GM19328 (cell line): ENCODE measurements around the gene IQCC.
A peak's percentile ranks its signal among the peaks of the same experiment; 100 is the strongest.
"Not testable (repeated sequence)": the region's sequence is repeated elsewhere in the genome, so short reads cannot be mapped to it uniquely, and the experiment has no call there.

ENCODE experiments used
- ATAC-seq: cut with Tn5 transposase; IDR thresholded peaks from one replicate; pipeline ENCODE4 v1.9.1; 2021; ENCODE audit warnings: mild to moderate bottlenecking, moderate library complexity; ENCODE audit not compliant: unreplicated experiment

Gene IQCC

GRCh38 chr1:32205401-32206370 lies at the start of gene IQCC:
TSS of gene IQCC (plus strand) at chr1:32205671. CDS start at chr1:32205682, 11 bp downstream.
- peak; percentile 49 for ATAC-seq

GRCh38 chr1:32159189-32159588 lies 46.3 kb upstream of the IQCC start:
- ATAC-seq: no peak

DNA sequence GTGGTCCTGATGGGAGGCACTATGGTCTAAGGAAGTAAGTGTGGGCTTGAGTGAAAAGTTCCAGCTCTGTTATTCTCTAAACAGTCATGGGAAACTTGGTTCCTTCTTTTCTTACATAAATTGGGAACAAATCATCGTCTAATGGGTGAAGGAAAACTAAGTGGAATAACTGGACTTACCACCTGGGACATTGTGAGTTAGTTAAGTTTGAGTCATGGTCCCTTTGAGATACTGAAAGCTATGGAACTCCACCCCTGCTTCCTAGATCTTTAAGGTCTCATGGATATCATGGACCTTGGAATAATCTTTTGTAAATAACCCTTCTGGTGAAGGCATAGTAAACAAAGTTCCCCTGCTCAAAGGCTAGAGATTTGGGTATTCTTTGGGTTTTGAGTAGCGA lies 42.1 kb upstream of the IQCC start:
- ATAC-seq: no peak

GRCh38 chr1:32165633-32166032 lies 39.8 kb upstream of the IQCC start:
- ATAC-seq: not testable (repeated sequence)

- no peak for ATAC-seq
These were observed 34.5 kb upstream of the IQCC start for GRCh38 chr1:32170991-32171390.

DNA sequence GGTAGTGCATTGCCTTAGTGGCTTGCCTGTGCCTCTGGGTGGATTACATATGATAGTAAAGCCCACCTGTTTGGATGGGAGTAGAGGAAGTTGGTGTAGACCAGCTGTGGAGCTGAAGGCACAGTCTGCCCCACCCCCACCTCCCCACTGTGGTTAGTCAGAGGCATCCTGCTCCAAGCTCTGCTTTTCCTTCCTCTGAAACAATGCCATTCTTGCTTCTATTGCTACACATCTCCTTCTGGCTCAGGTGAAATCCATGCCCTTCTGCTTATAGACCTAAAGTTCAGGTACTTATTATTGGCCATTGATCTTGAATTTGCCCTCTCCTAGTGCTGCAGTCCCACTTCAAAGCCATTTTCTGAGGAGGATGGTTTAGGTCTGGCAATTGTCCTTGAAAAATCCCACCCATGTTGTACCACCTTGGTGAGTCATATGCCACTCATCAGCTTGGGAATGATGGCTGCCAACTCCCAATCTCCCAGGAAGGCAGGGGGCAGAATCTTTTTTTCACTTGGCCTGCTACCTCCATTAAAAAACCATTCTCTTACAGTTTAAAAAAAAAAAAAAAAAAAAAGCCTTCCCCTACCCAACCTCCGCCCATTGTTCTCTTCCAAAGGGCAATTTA lies 32.7 kb upstream of the IQCC start:
- ATAC-seq: no peak

DNA sequence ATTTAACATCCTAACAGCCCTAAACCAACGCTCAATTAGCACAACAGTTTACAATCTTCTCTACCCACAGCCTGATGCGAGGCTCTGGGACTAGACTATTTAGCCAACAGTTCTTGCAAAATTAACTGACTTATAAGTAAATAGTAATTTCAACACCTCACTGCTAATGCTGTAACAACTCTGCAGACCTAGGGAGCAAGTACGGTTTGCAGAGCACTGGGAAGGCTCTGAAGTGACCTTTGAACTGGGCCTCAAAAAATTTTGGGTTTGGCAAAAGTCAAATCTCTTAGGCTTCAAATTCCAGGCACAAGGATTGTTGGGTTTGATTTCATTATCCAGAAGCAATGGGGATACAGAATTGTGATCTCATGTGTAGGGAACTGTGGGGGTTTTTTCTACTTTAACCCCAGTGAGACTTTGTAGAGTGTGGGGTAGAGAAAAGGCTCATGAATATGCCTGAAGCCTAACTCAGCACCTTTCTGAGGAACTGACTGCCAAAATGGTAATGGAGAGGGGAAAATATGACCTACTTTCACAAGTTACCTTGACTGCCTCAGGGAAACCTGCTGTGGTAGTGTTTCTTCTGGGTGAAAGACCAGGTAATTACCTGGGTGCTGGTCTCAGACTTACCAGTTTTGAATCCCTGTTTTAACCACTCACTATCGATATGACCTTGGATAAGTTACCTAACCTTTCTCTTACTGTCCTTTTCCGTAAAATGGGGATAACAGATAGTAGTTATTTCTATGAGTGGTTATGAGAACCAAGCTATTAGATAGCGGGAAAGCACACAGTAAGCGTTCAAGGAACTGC lies 26.9 kb upstream of the IQCC start:
- no peak for ATAC-seq

DNA sequence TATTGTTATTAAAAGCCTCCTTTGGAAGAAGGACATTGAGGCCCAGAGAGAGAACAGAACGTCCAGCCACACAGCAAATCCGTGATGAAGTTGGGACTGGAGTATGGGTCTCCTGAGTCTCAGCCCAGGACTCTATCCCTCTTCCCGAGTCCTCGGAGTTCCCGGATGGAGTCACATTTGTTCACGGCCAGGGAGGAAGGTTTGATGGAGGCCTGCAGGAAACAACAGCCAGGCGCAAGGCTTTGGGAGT lies 26.4 kb upstream of the IQCC start:
- no peak for ATAC-seq

DNA sequence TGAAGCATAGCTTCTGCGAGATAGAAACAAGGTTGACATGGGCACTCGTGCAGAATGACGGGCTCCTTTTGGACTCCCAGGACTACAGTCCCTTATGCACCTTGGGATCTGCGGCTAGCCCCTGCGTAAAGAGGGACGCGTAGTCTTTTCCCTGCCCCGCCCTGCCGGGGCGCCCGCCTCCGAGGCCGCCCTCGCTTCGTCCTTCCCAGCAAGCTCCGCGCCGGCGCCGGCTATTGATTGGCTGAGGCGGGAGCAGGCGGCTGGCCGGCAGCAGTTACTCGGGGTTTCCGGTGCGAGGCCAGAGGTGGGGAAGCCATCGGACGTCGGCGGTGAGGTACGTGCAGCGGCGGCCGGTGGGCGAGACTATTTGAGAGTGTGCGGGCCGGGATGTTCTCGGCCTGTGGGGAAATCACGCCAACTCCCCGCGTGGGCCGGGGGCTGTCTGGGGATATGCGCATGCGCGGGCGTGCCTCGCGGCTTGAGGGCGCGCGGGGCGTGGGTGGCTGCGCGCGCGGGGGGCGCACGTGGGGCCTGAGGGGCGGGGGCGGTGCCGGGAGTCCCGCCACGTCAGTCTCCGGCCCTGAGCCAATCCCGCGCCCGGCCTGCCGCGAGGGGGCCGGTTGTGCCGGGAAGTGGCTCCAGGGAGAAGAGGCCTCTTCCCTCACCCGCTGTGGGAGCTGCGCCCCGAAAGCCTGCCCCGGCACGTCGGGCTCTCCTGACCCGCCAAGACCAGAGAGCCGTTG lies 25.9 kb upstream of the IQCC start, which contains the start of gene TXLNA:
TXLNA (plus strand) TSS at position 233 of the 743 bp plus-strand sequence. CDS start 671 bp downstream, outside the sequence.
- peak; percentile 79 for ATAC-seq

GRCh38 chr1:32180186-32181060 lies 25.0 kb upstream of the IQCC start:
- no peak for ATAC-seq

DNA sequence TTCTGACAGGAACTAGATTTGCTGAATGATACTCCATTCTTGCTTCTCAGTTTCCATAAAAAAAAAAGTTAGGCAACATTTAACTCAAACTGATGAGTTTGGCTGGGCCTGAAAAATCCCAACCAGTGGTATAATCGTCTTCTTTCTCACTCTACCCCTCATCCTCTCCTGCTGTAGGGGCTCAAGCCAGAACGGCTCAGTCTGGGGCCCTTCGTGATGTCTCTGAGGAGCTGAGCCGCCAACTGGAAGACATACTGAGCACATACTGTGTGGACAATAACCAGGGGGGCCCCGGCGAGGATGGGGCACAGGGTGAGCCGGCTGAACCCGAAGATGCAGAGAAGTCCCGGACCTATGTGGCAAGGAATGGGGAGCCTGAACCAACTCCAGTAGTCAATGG lies 24.4 kb upstream of the IQCC start:
- no peak for ATAC-seq

DNA sequence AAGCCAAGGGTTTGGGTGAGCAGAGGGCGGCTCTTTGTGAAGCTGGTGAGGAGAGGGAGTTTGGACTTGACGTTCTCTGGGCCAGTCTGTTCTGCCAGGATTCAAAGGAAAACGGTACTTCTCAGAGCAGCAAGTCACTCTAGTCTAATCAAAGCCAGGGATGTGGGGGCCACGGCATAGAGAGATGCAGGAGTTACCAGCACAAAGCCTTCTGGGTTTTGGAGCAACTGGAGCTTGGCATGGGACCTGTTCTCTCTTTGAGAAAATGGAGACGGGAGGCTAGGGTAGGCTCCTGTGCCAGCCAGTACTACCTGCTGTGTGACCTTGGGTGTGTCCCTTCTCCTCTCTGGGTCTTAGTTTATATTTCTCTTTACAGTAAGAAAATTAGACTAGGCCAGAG lies 23.9 kb upstream of the IQCC start:
- no peak for ATAC-seq

GRCh38 chr1:32182060-32182459 lies 23.4 kb upstream of the IQCC start:
- no peak for ATAC-seq

GRCh38 chr1:32184650-32185049 lies 20.8 kb upstream of the IQCC start:
- ATAC-seq: no peak

DNA sequence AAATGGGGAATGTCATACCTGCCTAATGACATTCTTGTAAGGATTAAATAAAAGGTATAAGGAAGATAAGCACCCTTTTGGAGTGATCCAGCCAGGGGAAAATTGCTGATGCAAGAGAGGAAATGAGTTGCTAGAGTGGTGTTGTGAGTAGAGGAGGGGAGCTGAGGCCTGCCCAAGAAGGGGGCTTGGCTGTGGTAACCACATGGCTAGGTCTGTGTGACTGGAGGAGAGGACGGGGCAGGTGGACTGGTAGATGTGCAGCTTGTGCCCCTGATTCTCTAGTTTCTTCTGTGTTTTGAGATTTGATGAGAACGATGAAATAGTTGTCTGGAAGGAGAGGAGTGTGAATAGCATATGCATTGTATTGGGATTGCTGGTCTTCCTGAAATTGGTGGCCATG lies 19.4 kb upstream of the IQCC start:
- no peak for ATAC-seq

- no peak for ATAC-seq
These were observed 19.0 kb upstream of the IQCC start for GRCh38 chr1:32186491-32186890.

DNA sequence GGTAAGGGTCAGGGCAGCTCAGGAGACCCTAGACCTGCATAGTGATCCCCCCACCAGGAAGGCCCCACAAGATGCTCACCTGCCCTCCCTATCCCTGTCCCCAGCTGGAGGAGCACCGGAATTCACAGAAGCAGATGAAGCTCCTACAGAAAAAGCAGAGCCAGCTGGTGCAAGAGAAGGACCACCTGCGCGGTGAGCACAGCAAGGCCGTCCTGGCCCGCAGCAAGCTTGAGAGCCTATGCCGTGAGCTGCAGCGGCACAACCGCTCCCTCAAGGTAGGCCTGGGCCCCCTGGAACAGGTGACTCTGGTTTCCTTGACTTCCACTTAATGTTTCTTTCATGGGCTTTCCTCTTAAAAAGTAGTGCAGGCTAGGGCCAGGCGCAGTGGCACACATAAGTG lies 17.6 kb upstream of the IQCC start:
- no peak for ATAC-seq

- no peak for ATAC-seq
These were observed 13.1 kb upstream of the IQCC start for GRCh38 chr1:32192220-32192948.

GRCh38 chr1:32194984-32195383 lies 10.5 kb upstream of the IQCC start:
- no peak for ATAC-seq
